Measurements from ENCODE around the gene IL1F10. TPM values are rescaled to one million over a fixed set of nuclear protein-coding genes. Genes with fewer than 3 reads are reported as not detected.

Gene IL1F10
- total and polyA plus RNA-seq, 2 experiments from 2014 or later: not detected

DNA sequence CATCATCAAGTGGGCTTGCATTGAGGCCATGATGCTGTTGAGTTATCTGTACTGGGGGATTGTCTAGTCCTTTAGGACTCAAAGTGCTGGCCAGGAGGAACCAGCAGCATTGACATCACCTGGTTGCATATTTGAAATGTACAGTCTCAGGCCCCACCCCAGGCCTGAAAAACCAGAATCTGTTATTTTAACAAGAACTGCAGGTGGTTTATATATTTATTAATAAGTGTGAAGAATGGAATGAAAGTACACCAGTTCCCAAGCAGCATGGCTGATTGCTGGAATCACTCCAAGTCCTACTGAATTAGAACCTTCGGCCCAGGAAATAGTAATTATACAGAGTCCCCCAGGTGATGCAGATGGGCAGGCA is 2.8 kb downstream of the IL1F10 start:
- Histone ChIP-seq H3K36me3 (no peaks in the 10 kb centered on the region), H3K4me3 (no peak overlapping the region), H3K27ac (no peak overlapping the region), H3K4me1 (ENCODE audit: low read depth) (no peaks in the 10 kb centered on the region), H3K9me3 (ENCODE audit: low read depth) (no peaks in the 10 kb centered on the region), H3K27me3 (no peaks in the 10 kb centered on the region)
- TF ChIP-seq, protein P1, sequence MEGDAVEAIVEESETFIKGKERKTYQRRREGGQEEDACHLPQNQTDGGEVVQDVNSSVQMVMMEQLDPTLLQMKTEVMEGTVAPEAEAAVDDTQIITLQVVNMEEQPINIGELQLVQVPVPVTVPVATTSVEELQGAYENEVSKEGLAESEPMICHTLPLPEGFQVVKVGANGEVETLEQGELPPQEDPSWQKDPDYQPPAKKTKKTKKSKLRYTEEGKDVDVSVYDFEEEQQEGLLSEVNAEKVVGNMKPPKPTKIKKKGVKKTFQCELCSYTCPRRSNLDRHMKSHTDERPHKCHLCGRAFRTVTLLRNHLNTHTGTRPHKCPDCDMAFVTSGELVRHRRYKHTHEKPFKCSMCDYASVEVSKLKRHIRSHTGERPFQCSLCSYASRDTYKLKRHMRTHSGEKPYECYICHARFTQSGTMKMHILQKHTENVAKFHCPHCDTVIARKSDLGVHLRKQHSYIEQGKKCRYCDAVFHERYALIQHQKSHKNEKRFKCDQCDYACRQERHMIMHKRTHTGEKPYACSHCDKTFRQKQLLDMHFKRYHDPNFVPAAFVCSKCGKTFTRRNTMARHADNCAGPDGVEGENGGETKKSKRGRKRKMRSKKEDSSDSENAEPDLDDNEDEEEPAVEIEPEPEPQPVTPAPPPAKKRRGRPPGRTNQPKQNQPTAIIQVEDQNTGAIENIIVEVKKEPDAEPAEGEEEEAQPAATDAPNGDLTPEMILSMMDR (IDR thresholded peaks at IDR 0.05; ENCODE audit: low read depth, low read length): no peak
- DNase-seq (ENCODE audit: low read depth in 1 of 2, low spot score in 1 of 2): no peak

DNA sequence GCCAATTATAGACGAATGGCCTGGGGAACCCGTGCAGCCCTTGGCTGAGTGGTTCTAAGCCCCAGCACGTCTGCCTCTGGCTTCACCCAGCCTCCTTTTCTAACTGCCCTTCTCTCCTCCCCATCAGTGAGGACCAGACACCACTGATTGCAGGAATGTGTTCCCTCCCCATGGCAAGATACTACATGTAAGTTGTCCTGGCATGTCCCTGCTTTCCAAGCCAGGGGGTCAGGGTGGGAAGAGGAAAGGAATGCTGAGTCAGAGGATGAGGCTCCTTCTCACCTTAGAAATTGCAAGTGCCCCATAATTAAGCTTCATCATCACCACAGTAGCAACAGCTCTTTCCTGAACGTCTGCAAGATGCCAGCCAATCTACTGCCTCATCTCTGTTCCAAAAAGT is 4.8 kb downstream of the IL1F10 start:
- no peak for DNase-seq (ENCODE audit: low read depth in 1 of 2, low spot score in 1 of 2)
- no peaks in the 10 kb centered on the region for H3K9me3 ChIP-seq (ENCODE audit: low read depth)
- H3K4me1 ChIP-seq (ENCODE audit: low read depth): no peaks in the 10 kb centered on the region
- TF ChIP-seq, protein P1 (IDR thresholded peaks at IDR 0.05; ENCODE audit: low read depth, low read length): no peak
- H3K36me3 ChIP-seq: no peaks in the 10 kb centered on the region
- no peak overlapping the region for H3K4me3 ChIP-seq
- no peak overlapping the region for H3K27ac ChIP-seq
- no peaks in the 10 kb centered on the region for H3K27me3 ChIP-seq

DNA sequence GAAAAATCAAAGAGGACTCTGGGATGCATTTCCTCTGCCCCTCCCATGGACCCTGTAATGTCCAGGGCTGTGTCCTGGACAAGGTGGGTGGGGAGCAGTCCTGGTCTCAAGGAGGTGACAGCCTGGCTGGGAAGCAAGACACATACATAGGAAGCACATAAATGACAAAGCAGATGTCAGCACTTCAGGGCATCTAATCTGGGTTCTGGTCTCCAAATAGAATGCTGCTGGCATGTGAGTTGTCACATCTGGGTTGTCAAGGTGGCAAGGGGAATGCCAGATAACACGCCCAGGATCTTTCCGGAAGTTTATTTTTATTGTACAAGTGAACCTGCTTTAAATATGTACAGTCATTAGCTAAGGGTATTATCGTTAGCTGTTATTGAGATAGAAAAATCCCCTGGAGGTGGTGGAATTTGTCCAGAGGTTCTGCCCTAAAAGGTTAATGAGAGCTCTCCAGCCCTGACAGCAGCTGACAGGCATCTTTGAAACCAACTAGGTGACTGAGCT is 5.6 kb downstream of the IL1F10 start:
- Histone ChIP-seq H3K4me1 (ENCODE audit: low read depth) (no peaks in the 10 kb centered on the region), H3K9me3 (ENCODE audit: low read depth) (no peaks in the 10 kb centered on the region), H3K27me3 (no peaks in the 10 kb centered on the region), H3K36me3 (no peaks in the 10 kb centered on the region), H3K4me3 (no peak overlapping the region), H3K27ac (no peak overlapping the region)
- TF ChIP-seq, protein P1 (IDR thresholded peaks at IDR 0.05; ENCODE audit: low read depth, low read length): no peak
- DNase-seq (ENCODE audit: low read depth in 1 of 2, low spot score in 1 of 2): no peak

DNA sequence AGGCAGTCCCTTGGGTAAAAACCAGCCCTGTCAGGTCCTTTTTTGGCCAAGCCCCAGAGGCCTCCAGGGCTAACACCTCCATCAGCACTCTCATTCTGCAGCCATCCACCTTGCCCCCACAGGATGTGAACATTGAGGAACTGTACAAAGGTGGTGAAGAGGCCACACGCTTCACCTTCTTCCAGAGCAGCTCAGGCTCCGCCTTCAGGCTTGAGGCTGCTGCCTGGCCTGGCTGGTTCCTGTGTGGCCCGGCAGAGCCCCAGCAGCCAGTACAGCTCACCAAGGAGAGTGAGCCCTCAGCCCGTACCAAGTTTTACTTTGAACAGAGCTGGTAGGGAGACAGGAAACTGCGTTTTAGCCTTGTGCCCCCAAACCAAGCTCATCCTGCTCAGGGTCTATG is 7.3 kb downstream of the IL1F10 start:
- no peak overlapping the region for H3K4me3 ChIP-seq
- no peaks in the 10 kb centered on the region for H3K9me3 ChIP-seq (ENCODE audit: low read depth)
- H3K27me3 ChIP-seq: peaks cover 3% of the 10 kb centered on the region
- no peak for DNase-seq (ENCODE audit: low read depth in 1 of 2, low spot score in 1 of 2)
- TF ChIP-seq, protein P1 (IDR thresholded peaks at IDR 0.05; ENCODE audit: low read depth, low read length): no peak
- H3K36me3 ChIP-seq: no peaks in the 10 kb centered on the region
- no peaks in the 10 kb centered on the region for H3K4me1 ChIP-seq (ENCODE audit: low read depth)
- no peak overlapping the region for H3K27ac ChIP-seq

DNA sequence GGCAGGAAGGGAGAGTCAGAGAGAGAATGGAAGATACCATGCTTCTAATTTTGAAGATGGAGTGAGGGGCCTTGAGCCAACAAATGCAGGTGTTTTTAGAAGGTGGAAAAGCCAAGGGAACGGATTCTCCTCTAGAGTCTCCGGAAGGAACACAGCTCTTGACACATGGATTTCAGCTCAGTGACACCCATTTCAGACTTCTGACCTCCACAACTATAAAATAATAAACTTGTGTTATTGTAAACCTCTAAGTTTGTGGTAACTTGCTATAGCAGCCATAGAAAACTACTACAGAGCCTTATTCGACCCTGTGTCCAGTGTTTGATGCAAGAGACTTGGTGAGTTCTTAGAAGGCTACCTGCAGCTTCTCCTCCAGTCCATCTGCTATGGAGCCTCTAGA is 7.8 kb downstream of the IL1F10 start:
- Histone ChIP-seq H3K27me3 (peaks cover 3% of the 10 kb centered on the region), H3K9me3 (ENCODE audit: low read depth) (no peaks in the 10 kb centered on the region), H3K4me3 (no peak overlapping the region), H3K4me1 (ENCODE audit: low read depth) (no peaks in the 10 kb centered on the region), H3K27ac (no peak overlapping the region), H3K36me3 (no peaks in the 10 kb centered on the region)
- DNase-seq (ENCODE audit: low read depth in 1 of 2, low spot score in 1 of 2): no peak
- TF ChIP-seq, protein P1 (IDR thresholded peaks at IDR 0.05; ENCODE audit: low read depth, low read length): no peak

All from cardiac muscle cell (in vitro differentiated cells and primary cell).